H1 (cell line): Measurements from ENCODE around the gene FGD6. TPM values are rescaled to one million over a fixed set of nuclear protein-coding genes. Genes with fewer than 3 reads are reported as not detected.
A peak's percentile ranks its signal among the peaks of the same experiment; 100 is the strongest.

ENCODE experiments used
- CTCF ChIA-PET: fragments of 300-600 bp; sonication (Branson Sonifier 250); formaldehyde crosslinking; loops from one replicate; lab custom pipeline; 2021; ENCODE audit not compliant: partially characterized antibody; lab: Charles Lee
- POLR2A ChIA-PET: fragments of 300-600 bp; sonication (Branson Sonifier 250); formaldehyde crosslinking; loops from one replicate; lab custom pipeline; 2021; ENCODE audit warnings: inconsistent platforms; ENCODE audit not compliant: partially characterized antibody; lab: Charles Lee
- DNase-seq, 2 experiments: peaks; one replicate each; pipeline versions ENCODE4 v3.0.0 to v3.0.0-alpha.2; 2010 to 2022; ENCODE audit warnings: low spot score in 2 of 2, low read depth in 1 of 2, mixed read lengths in 1 of 2
- FAIRE-seq: peaks from 2 replicates; lab custom pipeline; 2011; peaks lifted over from hg19 to GRCh38; lab: Jason Lieb, UNC
- H2AFZ ChIP-seq: 2 replicates; pipeline ENCODE4 v1.8.1; 2012; ENCODE audit warnings: low read length, inconsistent platforms
- H2AK5ac ChIP-seq: 2 replicates; pipeline ENCODE4 v1.6.1; 2013; ENCODE audit warnings: low read depth, low read length
- H2BK120ac ChIP-seq: replicated peaks from 2 replicates; pipeline ENCODE3; 2013; ENCODE audit warnings: low read depth, low read length, inconsistent platforms
- H2BK12ac ChIP-seq: 2 replicates; pipeline ENCODE4 v1.6.1; 2013; ENCODE audit warnings: low read depth, low read length
- H2BK15ac ChIP-seq: 2 replicates; pipeline ENCODE4 v1.6.1; 2013; ENCODE audit warnings: low read length
- H2BK20ac ChIP-seq: 2 replicates; pipeline ENCODE4 v1.6.1; 2013; ENCODE audit warnings: low read length
- H2BK5ac ChIP-seq: 2 replicates; pipeline ENCODE4 v1.6.1; 2013; ENCODE audit warnings: low read depth, low read length
- H3K14ac ChIP-seq: 2 replicates; pipeline ENCODE4 v1.6.1; 2013; ENCODE audit warnings: inconsistent platforms; ENCODE audit not compliant: insufficient read length
- H3K18ac ChIP-seq: 2 replicates; pipeline ENCODE4 v1.6.1; 2013; ENCODE audit warnings: low read length; ENCODE audit errors: extremely low read depth
- H3K23ac ChIP-seq: 2 replicates; pipeline ENCODE4 v1.6.1; 2013; ENCODE audit warnings: inconsistent platforms; ENCODE audit not compliant: insufficient read length
- H3K23me2 ChIP-seq: 2 replicates; pipeline ENCODE4 v1.6.1; 2013; ENCODE audit warnings: low read depth, low read length
- H3K27ac ChIP-seq: 2 replicates; pipeline ENCODE4 v1.6.1; 2011; ENCODE audit warnings: low read depth, low read length, inconsistent platforms
- H3K27me3 ChIP-seq, 4 experiments: replicated peaks in 1 of 4; 1 replicate in 1 of 4; 2 replicates in 3 of 4; pipeline versions ENCODE4 v1.6.1 to v1.8.1; 2011 to 2013; ENCODE audit warnings: low read length in 3 of 4, mild to moderate bottlenecking in 3 of 4, inconsistent platforms in 2 of 4, mixed read lengths in 2 of 4, moderate library complexity in 1 of 4; ENCODE audit not compliant: control insufficient read depth in 3 of 4, insufficient read depth in 3 of 4; ENCODE audit errors: extremely low read depth in 1 of 4
- H3K36me3 ChIP-seq, 4 experiments: 2 replicates each; pipeline versions ENCODE4 v1.6.1 to v1.8.1; 2011 to 2013; ENCODE audit warnings: mild to moderate bottlenecking in 4 of 4, low read length in 3 of 4, moderate library complexity in 2 of 4, control low read depth in 1 of 4, inconsistent platforms in 1 of 4; ENCODE audit not compliant: insufficient read depth in 4 of 4, control insufficient read depth in 2 of 4
- H3K4ac ChIP-seq: replicated peaks from 2 replicates; pipeline ENCODE3; 2013; ENCODE audit warnings: low read length, low read depth, mixed read lengths, inconsistent platforms; ENCODE audit not compliant: insufficient read length
- H3K4me1 ChIP-seq, 4 experiments: replicated peaks in 1 of 4; 1 replicate in 1 of 4; 2 replicates in 3 of 4; pipeline versions ENCODE4 v1.6.1 to v1.8.1; 2011 to 2013; ENCODE audit warnings: low read length in 3 of 4, inconsistent platforms in 2 of 4, mixed read lengths in 1 of 4; ENCODE audit not compliant: insufficient read depth in 4 of 4, control insufficient read depth in 3 of 4
- H3K4me2 ChIP-seq, 2 experiments: 2 replicates each; pipeline versions ENCODE4 v1.6.1 to v1.8.1; 2011 to 2013; ENCODE audit warnings: low read depth in 2 of 2, low read length in 2 of 2, control low read depth in 1 of 2, inconsistent platforms in 1 of 2, mild to moderate bottlenecking in 1 of 2; ENCODE audit not compliant: insufficient read depth in 1 of 2
- H3K4me3 ChIP-seq, 4 experiments: fragments of 200-600, 300-600 bp in 1 of 4; sonication (generic), shearing (Covaris generic), sonication (Bioruptor Twin) in 1 of 4; 2 replicates each; pipeline versions ENCODE4 v1.5.1 to v1.8.1; 2011 to 2016; ENCODE audit warnings: low read length in 4 of 4, low read depth in 3 of 4, control low read depth in 2 of 4, inconsistent platforms in 2 of 4, mild to moderate bottlenecking in 2 of 4, mixed read lengths in 1 of 4, moderate library complexity in 1 of 4; ENCODE audit not compliant: insufficient read depth in 2 of 4; ENCODE audit errors: extremely low read depth in 1 of 4
- H3K56ac ChIP-seq: replicated peaks from 2 replicates; pipeline ENCODE3; 2013; ENCODE audit warnings: low read depth, mild to moderate bottlenecking, mixed read lengths, low read length, inconsistent platforms; ENCODE audit not compliant: insufficient read length
- H3K79me1 ChIP-seq: 2 replicates; pipeline ENCODE4 v1.6.1; 2013; ENCODE audit warnings: low read depth, low read length, control low read depth
- H3K79me2 ChIP-seq, 2 experiments: 2 replicates each; pipeline versions ENCODE4 v1.6.1 to v1.8.1; 2012 to 2013; ENCODE audit warnings: low read length in 2 of 2, mild to moderate bottlenecking in 2 of 2, inconsistent platforms in 1 of 2; ENCODE audit not compliant: insufficient read depth in 2 of 2, control insufficient read depth in 1 of 2
- H3K9ac ChIP-seq, 4 experiments: replicated peaks in 1 of 4; 1 replicate in 1 of 4; 2 replicates in 3 of 4; pipeline versions ENCODE4 v1.6.1 to v1.8.1; 2011 to 2013; ENCODE audit warnings: low read depth in 3 of 4, low read length in 3 of 4, control low read depth in 2 of 4, mild to moderate bottlenecking in 2 of 4, moderate library complexity in 2 of 4, inconsistent platforms in 1 of 4; ENCODE audit errors: extremely low read depth in 1 of 4
- H3K9me3 ChIP-seq, 2 experiments: 2 replicates each; pipeline versions ENCODE4 v1.6.1 to v1.8.1; 2012 to 2013; ENCODE audit warnings: mild to moderate bottlenecking in 2 of 2, moderate library complexity in 2 of 2, control low read depth in 1 of 2, inconsistent platforms in 1 of 2, low read depth in 1 of 2, low read length in 1 of 2, mixed read lengths in 1 of 2; ENCODE audit not compliant: insufficient read depth in 2 of 2
- H4K20me1 ChIP-seq, 2 experiments: replicated peaks in 1 of 2; 2 replicates each; pipeline versions ENCODE3 to v1.8.1; 2011 to 2013; ENCODE audit warnings: inconsistent platforms in 2 of 2, low read length in 2 of 2, mild to moderate bottlenecking in 1 of 2; ENCODE audit not compliant: insufficient read depth in 2 of 2, control insufficient read depth in 1 of 2
- H4K5ac ChIP-seq: 2 replicates; pipeline ENCODE4 v1.6.1; 2013; ENCODE audit warnings: low read length, low read depth, mixed read lengths, inconsistent platforms; ENCODE audit not compliant: insufficient read length
- H4K8ac ChIP-seq: 2 replicates; pipeline ENCODE4 v1.8.0; 2013; ENCODE audit warnings: mild to moderate bottlenecking, moderate library complexity, low read length, inconsistent platforms; ENCODE audit not compliant: insufficient read depth; ENCODE audit errors: extremely low read depth
- H4K91ac ChIP-seq: replicated peaks from 2 replicates; pipeline ENCODE3; 2013; ENCODE audit warnings: low read length, mixed read lengths, inconsistent platforms; ENCODE audit not compliant: insufficient read length
- ASH2L ChIP-seq: fragments of 200-600, 300-600 bp; sonication (generic); IDR thresholded peaks from one replicate; pipeline ENCODE4 v1.7.1; 2017; ENCODE audit warnings: low read length
- JUN ChIP-seq: IDR thresholded peaks from 2 replicates; pipeline ENCODE4 v1.6.1; 2011; ENCODE audit warnings: low read depth, mild to moderate bottlenecking, improper control_type of control experiment, low read length
- KDM5A ChIP-seq: fragments of 200-600 bp; IDR thresholded peaks from 2 replicates; pipeline ENCODE4 v1.7.1; 2012; ENCODE audit warnings: mild to moderate bottlenecking, low read length, inconsistent platforms, mixed read lengths
- NRF1 ChIP-seq: IDR thresholded peaks from 2 replicates; pipeline ENCODE4 v1.6.1; 2011; ENCODE audit warnings: mild to moderate bottlenecking, low read depth, low read length, improper control_type of control experiment
- SP4 ChIP-seq: IDR thresholded peaks from 2 replicates; pipeline ENCODE4 v1.6.1; 2012; ENCODE audit warnings: low read length, inconsistent platforms
- TCF12 ChIP-seq: IDR thresholded peaks from 2 replicates; pipeline ENCODE4 v1.6.1; 2011; ENCODE audit warnings: low read depth, mild to moderate bottlenecking, low read length
- WGBS, 2 experiments: shearing (Covaris generic) in 1 of 2; methylation state at CpG; one replicate each; pipeline versions ENCODE4 v1.1.6 to v1.1.7; 2013 to 2015; ENCODE audit warnings: low lambda C conversion rate in 2 of 2, mixed read lengths in 2 of 2, inconsistent platforms in 1 of 2, low coverage in 1 of 2, missing lambda C conversion rate in 1 of 2; ENCODE audit not compliant: insufficient replicate concordance in 2 of 2, insufficient coverage in 1 of 2, insufficient read length in 1 of 2; ENCODE audit errors: extremely low coverage in 1 of 2, missing lambda C conversion rate in 1 of 2; 5-methylcytosine and 5-hydroxymethylcytosine counted together
- polyA plus RNA-seq, 7 experiments: library from polyadenylated mRNA; depleted of rRNA in 3 of 7; stranded (reverse) in 5 of 7; unstranded in 2 of 7; fragments of >200 nt in 5 of 7; fragments of 200-250 nt in 2 of 7; gene quantifications; 1 replicate in 5 of 7; 2 replicates in 1 of 7; 4 replicates in 1 of 7; pipeline versions ENCODE4 v1.2.1 to v1.2.3, GENCODE V29; 2011 to 2013; ENCODE audit warnings: missing spikeins in 2 of 7, mixed read lengths in 2 of 7
- total RNA-seq: library from RNA; stranded (reverse); fragmentation: NEBNext Ultra II Directional; extraction: Animal tissue kit (Norgen Biotek cat#: 25700); gene quantifications from 2 replicates; pipeline ENCODE4 v1.2.1, GENCODE V29; 2021

Gene FGD6
- total and polyA plus RNA-seq, 2 of the 8 experiments (the other 6 are each of a cell fraction or from before 2014, with no cell fraction given) = 12.2 to 24.3 TPM

GRCh38 chr12:95258151-95258550 is 40.9 kb upstream of the FGD6 start:
- Histone ChIP-seq H3K27ac (no peak overlapping the region), H3K4me2 (no peak overlapping the region), H2BK120ac (no peak overlapping the region), H3K18ac (no peak overlapping the region), H3K36me3 (peaks cover 0 to 28% (median 8%) of the 10 kb centered on the region in 4 experiments; a peak in 5 of 8 replicates), H3K79me1 (no peaks in the 10 kb centered on the region), H2BK12ac (no peak overlapping the region; the same call in 1 of the 2 replicates), H2BK5ac (no peak overlapping the region), H2BK15ac (no peak overlapping the region), H3K9me3 (no peaks in the 10 kb centered on the region), H3K9ac (no peak overlapping the region), H2AK5ac (no peak overlapping the region), H4K8ac (no peak overlapping the region), H3K14ac (no peak overlapping the region), H3K56ac (no peak overlapping the region), H2BK20ac (no peak overlapping the region), H4K91ac (no peak overlapping the region), H3K4me1 (peaks cover 0 to 8% (median 3%) of the 10 kb centered on the region in 4 experiments; a peak in 3 of 7 replicates), H3K23ac (no peak overlapping the region), H3K27me3 (no peaks in the 10 kb centered on the region), H3K79me2 (0 out of 4 replicates have a peak, but pooled peaks cover 0 to 5% of the 10 kb centered on the region in 2 experiments), H3K23me2 (no peaks in the 10 kb centered on the region), H3K4ac (no peak overlapping the region), H4K5ac (no peak overlapping the region), H2AFZ (no peak overlapping the region), H4K20me1 (no peaks in the 10 kb centered on the region), H3K4me3 (peak overlapping the region in 1 of 4 experiments; percentile 29; a peak in 1 of 8 replicates)
- no peak for DNase-seq
- FAIRE-seq = no peak
- ChIA-PET POLR2A (interaction anchor here (1.1 kb wide), 1 partner anchor 12 kb away, joined by 4 read pairs; no protein-coding TSS in a partner anchor), CTCF (interaction anchor here (0.8 to 1.1 kb wide), 2 partner anchors 32 to 93 kb away, joined by 3 to 4 read pairs; no protein-coding TSS in a partner anchor)
- no peak for TF ChIP-seq JUN
- no peak for TF ChIP-seq SP4
- TF ChIP-seq TCF12 = no peak
- TF ChIP-seq KDM5A = no peak
- TF ChIP-seq NRF1 = no peak
- TF ChIP-seq ASH2L = no peak
- 97% methylated on average over 2 of the region's 2 CpGs; no CpG with 5 or more reads in 1 of the 2 experiments for WGBS, 2 experiments
